GM18858 (cell line): ENCODE results near the gene CASKIN2.
A peak's percentile ranks its signal among the peaks of the same experiment; 100 is the strongest.

Experiments
- ATAC-seq: cut with Tn5 transposase; IDR thresholded peaks from one replicate; pipeline ENCODE4 v1.9.1; 2021; ENCODE audit not compliant: unreplicated experiment

CASKIN2 gene

DNA sequence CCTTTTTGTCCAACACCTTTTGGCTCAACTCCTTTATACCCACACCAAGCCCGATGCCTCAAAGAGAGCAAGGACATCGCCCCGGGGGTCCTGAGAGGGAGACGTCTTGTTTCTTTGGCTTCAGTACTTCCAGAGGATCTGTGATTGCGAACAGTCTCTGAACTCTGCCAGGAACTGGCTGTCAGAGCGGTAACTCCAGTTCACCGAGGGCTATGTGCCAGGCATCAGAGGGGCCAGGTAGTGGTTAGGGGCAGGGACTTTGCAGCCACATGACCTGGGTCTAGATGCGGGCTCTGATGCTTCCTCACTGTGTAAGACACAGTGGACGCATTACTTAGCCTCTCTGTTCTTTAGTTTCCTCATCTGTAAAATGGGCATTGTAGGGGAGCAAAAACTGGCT is 31.8 kb upstream of the CASKIN2 start:
- no peak for ATAC-seq

DNA sequence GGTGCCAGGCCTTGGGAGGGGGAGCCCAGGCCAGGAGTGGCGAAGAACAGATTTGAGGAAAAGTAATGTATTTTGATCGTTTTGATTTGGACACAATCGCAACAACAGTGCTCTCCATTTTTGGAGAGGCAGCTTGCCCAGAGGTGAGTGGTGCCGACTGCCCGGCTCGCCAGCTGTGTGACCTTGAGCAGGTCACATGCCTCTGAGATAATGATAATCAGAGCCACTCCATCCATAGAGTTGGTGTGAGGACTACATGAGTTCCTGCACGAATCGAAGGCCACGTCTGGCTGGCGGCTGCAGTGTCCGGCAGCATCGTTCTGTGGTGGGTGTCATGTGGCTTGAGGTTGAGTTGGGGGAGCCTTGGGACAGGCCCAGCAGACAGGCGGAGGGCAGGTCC is 30.8 kb upstream of the CASKIN2 start:
- no peak for ATAC-seq

DNA sequence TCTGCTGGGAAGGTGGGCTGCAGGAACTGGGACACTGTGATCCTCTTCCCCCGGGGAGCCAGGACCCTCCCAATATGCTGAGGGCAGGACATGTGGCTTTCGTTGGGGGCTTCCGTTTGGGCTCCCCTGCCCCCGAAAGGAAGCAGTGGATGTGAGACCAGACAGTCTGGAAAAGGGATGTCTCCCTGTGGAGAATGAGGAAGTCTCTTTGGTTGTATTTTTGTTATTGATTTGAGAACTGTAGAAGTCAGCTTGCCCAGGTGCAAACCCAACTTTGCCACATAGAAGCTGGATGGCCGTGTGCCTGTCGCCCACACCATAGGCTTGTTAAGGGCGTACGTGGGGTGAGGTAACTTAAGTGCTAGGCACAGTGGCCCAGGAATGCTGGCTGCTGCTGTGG is 28.9 kb upstream of the CASKIN2 start:
- ATAC-seq, result no peak

DNA sequence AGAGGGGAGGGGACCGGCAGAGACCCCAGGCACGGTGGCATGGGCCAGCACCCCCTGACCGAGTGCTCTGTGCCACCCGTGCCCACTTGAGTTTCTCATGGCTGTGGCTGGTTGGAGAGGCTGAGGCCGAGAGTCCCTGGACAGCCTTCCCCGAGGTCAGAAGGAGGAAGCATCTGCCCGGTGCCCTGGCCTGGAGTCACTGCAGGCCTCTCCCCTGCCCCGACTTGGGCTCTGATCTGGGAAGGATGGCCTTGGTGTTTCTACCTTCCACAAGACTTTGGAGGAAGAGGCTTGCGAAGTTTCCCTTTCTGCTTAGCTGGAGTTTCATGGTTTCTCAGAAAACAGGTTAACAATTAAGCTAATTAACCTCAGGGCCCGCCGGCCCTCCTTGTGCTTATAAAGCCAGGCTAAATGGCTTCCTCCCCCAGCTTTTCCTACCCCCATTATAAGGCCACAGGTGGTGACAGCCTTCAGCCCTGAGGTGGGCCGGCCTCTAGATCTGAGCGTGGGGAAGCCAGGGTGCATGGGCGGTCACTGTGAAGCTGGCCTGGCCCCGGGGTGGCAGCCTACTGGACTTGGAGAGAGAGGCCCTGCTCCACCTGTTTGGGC is 27.5 kb upstream of the CASKIN2 start:
- no peak for ATAC-seq

DNA sequence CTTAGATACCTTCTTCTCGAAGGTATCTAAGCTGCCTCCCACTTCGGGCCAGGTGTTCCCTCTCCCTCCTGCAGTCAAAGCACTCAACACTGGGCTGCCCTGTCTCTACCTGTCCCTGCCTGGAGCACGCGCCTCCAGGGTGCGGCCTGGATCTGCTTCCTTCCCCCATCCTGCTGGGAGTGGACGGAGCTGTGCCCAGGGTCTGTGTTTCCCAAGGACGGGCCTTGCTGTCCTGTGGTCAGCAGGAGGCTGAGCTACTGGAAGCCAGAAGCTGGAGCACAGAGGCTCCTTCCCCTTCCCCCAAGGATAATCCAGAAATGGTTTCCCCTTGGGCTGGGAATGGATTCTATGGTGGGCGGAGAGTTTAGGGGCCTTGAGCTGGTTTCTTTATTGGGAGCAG is 26.9 kb upstream of the CASKIN2 start:
- ATAC-seq, result no peak

DNA sequence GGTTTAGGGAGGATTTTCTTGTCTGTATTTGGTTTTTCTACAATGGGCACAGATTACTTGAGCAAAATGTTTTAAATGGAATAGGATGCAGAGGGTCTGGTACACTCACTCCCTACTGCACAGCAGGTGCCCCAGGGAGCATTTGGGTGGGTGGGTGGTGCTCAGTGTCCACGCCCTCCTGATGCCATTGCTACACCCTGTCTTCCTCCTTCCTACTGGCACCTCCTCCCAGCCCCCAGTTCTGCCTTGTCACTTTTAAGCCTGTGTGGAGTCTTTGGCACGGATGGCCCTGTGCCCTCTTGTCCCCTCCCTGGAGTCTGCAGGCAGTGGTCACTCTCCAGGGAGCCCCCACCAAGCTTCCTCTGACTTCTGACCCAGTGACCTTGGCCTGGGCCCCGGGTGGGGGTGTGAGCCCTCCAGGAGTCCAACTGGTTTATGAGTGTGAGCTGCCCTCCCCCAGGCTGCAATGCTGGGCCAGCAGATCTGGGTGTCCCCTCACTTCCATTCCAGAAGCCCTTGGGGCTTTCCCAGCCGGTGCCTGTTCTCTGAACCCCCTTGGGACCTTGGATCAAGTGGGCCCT is 25.7 kb upstream of the CASKIN2 start:
- ATAC-seq, result no peak

DNA sequence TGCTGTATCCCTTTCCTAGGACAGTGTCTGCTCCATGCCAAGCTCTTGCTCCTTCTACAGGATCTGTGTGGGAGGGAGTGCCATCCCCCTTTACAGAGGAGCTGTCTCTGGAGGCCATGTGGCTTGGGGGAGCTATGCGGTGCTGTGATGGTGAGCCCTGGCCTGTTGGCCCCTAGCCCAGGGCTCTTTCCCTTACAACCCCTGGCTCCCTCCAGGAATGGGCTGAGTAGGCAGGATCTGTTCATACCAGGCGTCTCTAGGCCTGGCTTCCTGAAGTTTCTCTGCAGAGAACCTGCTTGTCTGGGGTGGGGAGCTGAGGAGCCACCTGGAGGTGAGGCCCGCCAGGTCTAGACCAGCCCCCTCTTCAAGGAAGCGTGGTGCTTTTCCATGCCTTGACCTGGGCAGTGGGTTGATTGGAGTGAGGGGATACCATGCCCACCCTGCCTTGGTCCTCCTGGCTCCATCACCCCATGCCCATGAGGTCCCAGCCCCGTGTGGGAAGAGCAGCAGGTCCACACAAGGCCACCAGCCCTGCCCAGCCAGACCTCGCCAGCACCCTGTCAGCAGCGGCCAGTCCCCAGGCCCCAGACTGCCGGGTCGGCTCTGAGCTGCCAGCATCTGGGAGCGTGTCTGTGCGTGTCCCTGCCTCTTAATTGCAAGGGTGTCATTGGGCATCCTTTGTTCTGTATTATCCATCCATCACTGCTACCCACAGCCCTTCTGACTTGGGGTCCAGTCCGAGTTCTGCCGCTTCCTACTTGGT is 24.8 kb upstream of the CASKIN2 start:
- ATAC-seq, result no peak

DNA sequence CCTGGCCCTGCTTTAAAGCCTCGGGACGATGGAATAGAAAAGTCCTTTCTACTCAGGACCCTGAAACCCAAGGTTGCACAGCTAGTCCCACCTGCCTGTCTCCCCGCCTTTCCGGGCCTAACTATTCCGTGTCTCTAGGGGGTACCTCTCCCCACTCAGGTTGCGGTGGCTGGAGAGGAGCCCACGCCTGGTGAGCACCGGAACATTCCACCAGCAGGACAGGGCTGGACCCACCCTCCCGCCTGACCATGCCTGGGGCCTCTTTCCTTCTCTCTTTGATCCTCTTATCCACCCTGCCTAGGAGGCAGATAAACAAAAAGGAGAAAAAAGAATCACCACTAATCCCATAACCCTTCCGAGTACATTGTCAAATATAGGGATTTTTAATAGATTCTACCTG is 21.0 kb upstream of the CASKIN2 start:
- ATAC-seq, result no peak

DNA sequence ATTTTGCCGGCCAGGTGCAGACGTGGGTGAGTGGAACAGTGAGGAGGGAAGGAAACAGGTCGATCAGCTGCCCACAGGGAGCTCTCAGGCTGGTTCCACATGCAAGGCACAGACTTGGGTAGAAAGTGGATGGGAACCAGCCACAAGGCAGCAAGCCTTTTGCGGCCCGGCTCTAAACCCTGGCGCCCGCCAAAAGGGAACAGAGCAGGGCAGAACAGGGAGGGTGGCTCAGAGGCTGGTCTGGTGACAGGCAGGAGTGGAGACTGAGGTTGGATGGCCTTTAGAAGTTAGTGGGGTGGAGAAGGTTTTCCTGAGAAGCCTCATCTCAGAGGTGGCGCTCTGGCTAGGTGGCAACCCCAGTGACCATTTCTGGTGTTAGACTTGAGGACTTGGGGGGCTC is 20.5 kb upstream of the CASKIN2 start:
- ATAC-seq, result no peak

DNA sequence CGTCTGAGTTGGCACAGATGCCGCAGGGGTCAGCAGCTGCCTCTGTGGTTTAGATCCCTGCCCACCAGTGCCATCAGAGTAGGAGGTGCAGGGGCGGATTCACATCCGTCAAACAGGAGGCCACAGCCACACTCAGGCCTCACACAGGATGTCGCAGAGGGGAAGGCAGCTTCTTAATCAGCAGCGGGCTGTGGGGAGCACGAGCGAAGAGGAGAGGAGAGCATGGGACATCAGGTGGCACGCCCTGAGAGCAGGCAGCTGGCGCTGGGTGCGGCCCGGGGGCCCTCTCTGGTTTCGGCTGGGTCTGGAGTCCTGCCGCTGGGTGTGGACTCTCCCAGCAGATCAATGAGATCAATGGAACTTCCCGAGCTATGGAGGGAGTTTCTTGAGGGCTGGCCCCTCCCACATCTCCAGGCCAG is 19.8 kb upstream of the CASKIN2 start:
- ATAC-seq, result no peak

DNA sequence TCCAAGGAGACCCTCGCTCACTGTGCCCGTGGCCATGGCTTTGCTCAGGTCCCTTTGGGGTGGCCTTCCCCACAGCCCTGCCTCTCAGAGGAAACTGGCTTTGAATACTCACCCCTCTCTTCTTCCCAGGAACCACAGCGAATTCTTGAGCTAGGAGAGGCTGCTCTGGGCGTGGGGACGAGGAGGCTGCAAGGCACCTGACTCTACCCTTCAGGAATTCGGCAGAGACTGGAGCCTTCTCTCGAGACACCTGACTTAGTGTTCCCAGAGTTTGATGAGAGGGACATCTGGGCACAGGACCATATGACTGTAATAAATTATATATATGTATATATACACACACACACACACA is 16.4 kb upstream of the CASKIN2 start:
- no peak for ATAC-seq

DNA sequence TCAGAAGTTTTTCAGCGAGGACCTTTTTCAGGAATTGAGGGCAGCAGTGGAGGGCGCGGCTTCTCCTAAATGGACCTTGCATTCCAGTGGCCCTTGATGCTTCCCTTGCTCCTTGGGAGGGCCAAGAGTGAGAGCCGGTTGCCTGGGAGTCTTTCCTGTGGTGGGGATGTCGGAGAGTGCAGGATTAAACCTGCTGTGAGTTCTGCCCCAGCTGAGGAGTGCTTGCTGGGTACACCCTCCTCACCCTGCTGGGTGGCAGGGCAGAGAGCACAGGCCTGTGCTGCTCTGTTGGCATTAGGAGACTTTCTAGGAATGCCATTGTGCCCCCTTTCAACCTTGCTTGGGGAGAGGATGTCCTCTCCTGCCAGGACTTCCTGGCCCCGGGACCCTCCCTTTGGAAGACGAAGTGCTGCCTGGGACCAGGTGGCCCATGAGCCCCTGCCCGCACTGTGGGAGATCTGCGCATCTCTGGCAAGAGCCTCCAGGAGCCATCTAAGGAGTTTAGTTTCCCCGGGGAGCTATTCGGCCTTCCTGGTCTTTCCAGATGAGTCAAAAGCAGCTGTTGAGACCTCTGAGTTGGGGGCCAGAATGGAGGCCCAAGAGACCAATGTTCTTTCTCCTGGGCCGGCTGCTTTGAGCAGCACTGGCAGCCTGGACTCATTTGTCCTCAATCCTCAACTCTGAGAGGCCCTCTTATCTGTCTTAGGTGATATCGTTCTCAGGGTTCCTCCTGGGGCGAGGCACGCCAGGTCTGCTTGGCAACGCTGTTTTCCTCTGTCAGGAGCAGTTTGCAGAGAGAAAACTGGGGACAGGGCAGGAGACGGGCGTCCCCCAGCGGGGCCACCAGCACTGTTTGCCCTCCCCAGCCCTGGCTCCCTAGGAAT is 15.7 kb upstream of the CASKIN2 start:
- no peak for ATAC-seq

DNA sequence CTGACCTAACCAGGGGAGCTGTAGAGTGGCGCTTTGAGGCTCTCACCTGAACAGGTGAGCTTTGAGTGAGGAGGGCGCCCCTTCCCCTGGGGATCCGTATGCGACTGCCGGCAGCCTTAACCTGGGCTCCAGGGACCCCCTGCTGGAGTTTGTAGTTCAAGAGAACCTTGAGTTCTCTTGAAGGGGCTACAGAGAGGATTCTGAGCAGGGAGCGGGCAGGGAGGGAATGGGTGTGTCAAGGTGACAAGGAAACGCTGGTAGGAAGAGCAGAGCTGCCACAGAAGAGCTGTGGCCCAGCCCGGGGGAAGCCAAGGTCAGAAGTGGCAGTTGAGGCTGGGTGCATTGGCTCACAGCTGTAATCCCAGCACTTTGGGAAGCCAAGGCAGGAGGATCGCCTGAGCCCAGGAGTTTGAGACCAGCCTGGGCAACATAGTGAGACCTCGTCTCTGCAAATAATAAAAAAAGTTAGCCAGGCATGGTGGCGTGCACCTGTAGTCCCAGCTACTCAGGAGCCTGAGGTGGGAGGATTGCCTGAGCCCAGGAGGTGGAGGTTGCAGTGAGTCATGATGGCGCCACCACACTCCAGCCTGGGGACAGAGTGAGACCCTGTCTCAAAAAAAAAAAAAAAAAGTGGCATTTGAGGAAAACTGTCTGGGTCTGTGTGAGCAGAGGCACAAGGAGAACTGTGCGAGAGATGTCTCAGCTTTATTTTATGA is 11.4 kb upstream of the CASKIN2 start:
- ATAC-seq, result no peak

DNA sequence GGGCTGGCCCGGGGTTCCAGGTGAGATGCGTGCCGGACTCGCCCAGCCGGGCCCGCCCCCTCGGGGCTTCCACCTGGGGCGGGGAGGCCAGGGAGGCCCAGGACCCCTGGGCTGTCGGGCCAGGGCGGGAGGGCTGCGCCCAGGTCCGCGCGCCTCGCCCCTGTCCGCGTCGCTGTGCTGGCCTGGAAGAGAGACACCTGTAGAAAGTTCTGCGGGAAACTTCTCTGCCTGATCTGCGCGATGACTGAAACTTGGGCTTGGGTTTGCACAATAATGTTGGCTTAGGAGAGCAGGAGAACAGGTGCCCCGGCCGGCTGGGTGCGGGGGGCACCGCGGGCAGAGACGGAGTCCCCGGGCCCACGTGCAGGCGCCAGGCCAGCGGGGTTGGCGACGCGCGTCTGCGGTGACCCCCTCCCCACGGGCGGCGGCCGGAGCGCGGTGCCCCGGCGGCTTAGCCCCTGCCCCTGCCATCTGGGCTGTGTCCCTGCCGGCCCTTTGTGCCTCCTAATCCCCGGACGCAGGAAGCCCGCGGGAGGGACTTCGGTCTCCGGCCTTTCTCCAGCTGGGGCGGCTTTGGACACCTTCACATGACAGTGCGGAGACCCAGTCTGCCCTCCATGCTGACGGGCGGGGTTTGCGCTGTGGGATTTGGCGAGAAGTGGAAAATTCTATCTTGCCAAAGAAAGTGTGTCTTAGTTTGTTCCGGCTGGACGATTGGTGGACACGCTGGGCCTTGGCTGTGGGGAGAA is 10.6 kb upstream of the CASKIN2 start:
- no peak for ATAC-seq

DNA sequence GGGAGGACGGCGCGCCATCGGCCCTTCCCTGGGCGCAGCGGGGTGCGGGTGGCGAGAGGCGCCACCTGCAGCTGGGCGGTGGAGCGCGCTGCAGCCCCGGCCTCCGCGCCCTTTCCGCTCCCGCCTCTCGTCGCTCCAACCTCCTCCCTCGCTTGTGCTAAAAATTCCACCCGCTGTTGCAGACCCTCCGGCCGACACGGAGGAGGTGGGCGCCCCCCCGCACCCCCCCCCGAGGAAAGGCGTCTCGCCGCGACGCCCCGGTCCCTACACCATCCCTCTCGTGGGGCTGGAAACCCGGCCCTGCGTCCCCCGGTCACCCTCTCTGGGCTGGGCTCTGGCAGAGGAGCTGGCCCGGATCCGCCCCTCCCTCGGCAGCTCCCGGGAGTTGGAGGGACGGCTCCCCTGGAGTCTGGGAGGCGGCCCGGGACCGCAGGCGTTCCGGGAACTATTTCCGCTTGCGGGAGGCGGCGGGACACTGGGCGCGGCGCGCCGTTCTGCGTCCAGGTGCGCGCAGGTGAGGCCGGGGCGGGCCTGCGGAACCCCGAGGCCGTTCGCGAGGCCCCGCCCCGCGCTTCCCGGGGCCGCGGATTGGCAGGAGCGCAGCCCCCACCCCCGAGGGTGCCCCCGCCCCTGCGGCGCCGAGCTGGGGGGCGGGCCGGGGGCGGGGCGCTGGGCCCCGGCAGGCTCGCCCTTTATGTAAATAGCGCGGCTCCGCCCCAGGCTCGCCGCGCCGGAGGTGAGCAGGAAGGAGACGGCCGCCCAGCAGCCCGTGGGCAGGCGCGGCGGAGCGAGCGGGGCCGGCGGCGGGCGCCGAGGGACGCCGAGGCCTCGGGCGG is 9.9 kb upstream of the CASKIN2 start, which contains the start of gene LLGL2:
Gene LLGL2, plus strand, starts transcription at position 728 of the 836 bp plus-strand sequence. CDS start 17,730 bp downstream, outside the sequence.
- peak; percentile 60 for ATAC-seq

DNA sequence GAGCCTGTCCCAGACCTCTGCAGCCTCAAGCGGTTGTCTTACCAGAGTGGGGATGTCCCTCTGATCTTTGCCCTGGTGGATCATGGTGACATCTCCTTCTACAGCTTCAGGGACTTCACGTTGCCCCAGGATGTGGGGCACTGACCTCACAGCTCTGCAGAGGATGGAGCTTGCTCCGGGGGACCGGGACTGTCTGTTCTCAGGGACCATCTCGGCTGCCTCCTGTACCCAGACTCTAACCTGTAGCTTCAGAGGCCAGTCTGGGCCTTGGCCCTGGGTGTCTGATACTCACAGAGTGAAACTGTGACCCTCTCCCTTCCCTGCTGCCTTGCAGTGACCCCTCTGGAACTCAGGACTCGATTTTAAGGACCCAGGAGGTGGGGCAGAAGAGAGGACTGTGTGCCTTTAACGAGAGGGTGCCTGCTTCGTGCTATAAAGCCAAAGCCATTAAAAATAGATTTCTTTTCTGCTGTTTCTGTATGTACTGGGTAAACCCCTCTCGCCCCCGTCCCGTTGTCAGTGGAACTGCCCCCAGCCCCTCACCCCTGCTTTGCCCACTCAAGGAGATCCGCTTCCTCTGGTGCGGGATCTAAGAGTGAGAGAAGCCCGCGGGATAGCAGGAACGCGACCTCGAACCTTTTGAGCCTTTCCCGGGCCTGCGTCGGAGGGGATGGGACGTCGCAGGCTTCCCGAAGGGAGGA is 9.1 kb upstream of the CASKIN2 start:
- no peak for ATAC-seq

DNA sequence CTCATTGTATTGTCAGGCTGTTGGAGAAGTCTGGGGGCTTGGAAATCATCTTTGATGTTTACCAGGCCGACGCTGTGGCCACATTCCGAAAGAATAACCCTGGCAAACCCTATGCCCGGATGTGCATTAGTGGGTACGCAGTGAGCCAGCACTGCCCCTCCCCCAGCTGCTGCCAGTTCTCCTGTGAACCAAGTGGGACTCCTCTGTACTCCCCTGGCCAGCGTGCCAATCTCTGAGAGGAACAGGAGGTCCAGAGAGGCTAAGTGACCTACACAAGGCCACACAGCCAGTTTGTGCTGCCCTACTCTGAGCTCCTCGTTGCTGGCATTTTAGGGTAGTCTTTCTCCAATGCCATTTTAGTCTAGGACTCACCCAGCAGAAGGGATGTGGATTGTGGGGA is 8.3 kb upstream of the CASKIN2 start:
- no peak for ATAC-seq

DNA sequence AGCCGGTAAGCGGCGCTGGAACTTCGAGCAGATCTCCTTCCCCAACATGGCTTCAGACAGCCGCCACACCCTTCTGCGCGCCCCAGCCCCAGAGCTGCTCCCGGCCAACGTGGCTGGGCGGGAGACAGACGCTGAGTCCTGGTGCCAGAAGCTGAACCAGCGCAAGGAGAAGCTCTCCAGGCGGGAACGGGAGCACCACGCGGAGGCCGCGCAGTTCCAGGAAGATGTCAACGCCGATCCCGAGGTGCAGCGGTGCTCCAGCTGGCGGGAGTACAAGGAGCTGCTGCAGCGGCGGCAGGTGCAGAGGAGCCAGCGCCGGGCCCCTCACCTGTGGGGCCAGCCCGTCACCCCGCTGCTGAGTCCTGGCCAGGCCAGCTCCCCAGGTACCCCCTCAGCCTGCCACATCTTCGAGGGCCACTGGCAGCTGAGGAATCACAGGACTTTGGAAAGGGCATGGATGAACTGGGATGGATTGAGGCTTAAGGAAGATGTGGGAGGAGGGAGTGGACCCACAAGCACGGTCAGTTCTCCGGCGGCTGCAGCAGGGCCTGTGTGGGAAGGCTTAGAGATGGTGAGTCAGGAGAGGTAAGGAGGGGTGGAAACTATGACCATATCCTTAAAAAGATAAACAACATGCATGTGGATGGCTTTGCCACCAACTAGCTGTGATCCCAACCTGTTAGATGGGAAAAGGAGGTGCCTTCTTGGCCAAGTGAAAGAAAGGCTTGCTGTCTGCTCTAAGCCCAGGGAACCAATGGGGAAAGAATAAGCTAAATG is 6.8 kb upstream of the CASKIN2 start:
- ATAC-seq, result no peak
